ENCODE measurements around the gene FBXO36. TPM values are rescaled to one million over a fixed set of nuclear protein-coding genes. Genes with fewer than 3 reads are reported as not detected.
"Not testable (repeated sequence)": the region's sequence is repeated elsewhere in the genome, so short reads cannot be mapped to it uniquely, and the experiment has no call there.

FBXO36 gene
- total RNA-seq, 1 donor from 2014 or later, result 1.8 TPM

DNA sequence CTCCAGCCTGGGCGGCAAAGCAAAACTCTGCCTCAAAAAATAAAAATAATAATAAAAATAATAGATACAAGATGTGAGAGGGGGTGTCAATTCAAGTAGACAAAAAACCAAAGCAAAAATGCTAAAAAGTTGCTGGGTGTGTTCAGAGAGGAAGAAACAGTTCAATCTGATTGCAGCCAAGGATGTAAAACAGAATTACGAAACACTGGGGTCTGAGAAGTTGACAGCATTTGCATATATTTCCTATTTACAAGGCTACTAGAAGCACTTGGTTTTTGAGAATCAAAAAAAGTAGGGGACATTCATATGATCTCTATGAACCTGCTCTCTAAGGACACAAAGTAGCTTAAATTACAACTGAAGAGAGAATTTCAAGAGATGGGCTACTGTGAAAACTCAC, 8.1 kb upstream of the FBXO36 start:
- H3K36me3 ChIP-seq, result peaks cover 23% of the 10 kb centered on the region
- H3K9me3 ChIP-seq, result no peaks in the 10 kb centered on the region
- no peak overlapping the region for H3K4me3 ChIP-seq
- DNase-seq, result no peak
- ATAC-seq, result no peak
- peaks cover 34% of the 10 kb centered on the region for H3K4me1 ChIP-seq
- no peaks in the 10 kb centered on the region for H3K27me3 ChIP-seq
- no peak for TF ChIP-seq CTCF (IDR thresholded peaks at IDR 0.05)
- intact Hi-C loops (cut with DNase I), result no loop called here
- H3K27ac ChIP-seq, result no peak overlapping the region

DNA sequence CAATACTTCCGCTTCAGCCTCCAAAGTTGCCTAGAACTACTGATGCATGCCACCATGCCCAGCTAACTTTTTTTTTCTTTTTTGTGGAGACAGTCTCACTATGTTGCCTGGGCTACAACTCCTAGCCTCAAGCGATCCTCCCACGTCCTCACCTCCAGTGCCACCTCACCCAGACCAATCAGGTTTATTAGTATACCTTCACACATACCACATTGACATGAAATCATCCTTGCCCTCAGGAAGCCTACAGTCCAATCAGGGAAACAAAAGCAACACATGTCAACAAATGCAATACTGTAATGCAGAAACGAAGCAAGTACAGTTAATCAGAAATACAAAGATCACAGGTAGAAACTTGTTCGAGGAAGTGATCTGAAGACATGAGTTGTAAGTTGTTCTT, 4.5 kb upstream of the FBXO36 start:
- ATAC-seq (no peak), DNase-seq (no peak)
- H3K4me1 ChIP-seq, result peaks cover 34% of the 10 kb centered on the region
- TF ChIP-seq CTCF (IDR thresholded peaks at IDR 0.05), result no peak
- no peaks in the 10 kb centered on the region for H3K27me3 ChIP-seq
- no peak overlapping the region for H3K27ac ChIP-seq
- H3K9me3 ChIP-seq, result no peaks in the 10 kb centered on the region
- intact Hi-C loops (cut with DNase I), result no loop called here
- H3K36me3 ChIP-seq, result peaks cover 23% of the 10 kb centered on the region
- no peak overlapping the region for H3K4me3 ChIP-seq

GRCh38 chr2:229920011-229920641, 2.2 kb upstream of the FBXO36 start:
- no peaks in the 10 kb centered on the region for H3K27me3 ChIP-seq
- DNase-seq (no peak), ATAC-seq (no peak)
- H3K36me3 ChIP-seq, result peaks cover 23% of the 10 kb centered on the region
- peak overlapping the region; percentile 93 for H3K4me3 ChIP-seq
- peaks cover 25% of the 10 kb centered on the region for H3K4me1 ChIP-seq
- H3K9me3 ChIP-seq, result no peaks in the 10 kb centered on the region
- intact Hi-C loops (cut with DNase I), result no loop called here
- TF ChIP-seq CTCF (IDR thresholded peaks at IDR 0.05), result no peak
- peak overlapping the region; percentile 93 for H3K27ac ChIP-seq

DNA sequence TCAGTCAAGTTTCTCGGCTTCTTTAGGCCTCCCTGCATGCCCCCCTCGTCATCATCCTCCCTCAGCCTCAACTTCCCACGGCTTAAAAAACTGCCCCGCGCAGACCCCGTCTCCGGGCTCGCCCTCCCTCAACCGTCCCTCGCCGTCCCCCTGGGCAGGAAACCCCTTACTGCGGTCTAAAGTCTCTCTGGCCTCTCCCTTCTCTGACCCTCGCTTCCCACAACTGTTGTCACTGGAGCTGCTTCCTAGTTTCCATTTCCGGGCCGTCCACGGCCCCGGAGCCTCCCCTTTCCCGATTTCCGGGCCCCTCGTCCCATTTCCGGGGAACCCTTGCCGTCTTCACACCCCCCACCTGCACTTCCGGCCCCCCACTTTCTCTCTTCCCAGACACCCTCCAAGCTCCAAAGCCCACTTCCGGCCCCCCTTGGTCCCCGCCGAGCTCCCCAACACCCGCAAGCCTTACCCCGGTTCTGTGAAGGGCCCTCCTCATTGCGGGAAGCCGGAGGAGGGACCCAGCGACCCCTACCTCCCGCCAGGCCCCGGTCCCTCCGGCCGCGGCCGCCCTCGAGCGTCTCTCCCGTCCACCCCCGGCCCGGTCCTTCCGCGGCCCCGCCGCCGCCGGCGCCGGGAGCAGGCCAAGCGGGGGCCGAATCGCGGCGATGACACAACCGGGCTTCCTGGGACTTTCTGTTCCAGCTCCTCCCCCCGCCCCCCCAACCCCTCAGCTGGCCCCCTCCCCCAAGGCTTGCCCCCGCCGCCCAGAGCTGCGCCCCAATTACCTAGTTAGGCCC, 1.0 kb upstream of the FBXO36 start:
- peaks cover 16% of the 10 kb centered on the region for H3K36me3 ChIP-seq
- peak; percentile 67 for ATAC-seq
- H3K4me1 ChIP-seq, result peaks cover 25% of the 10 kb centered on the region
- DNase-seq, result peak; percentile 91
- intact Hi-C loops (cut with DNase I), result no loop called here
- peak overlapping the region; percentile 93 for H3K4me3 ChIP-seq
- no peaks in the 10 kb centered on the region for H3K9me3 ChIP-seq
- peak overlapping the region; percentile 93 for H3K27ac ChIP-seq
- TF ChIP-seq CTCF (IDR thresholded peaks at IDR 0.05), result no peak
- no peaks in the 10 kb centered on the region for H3K27me3 ChIP-seq

DNA sequence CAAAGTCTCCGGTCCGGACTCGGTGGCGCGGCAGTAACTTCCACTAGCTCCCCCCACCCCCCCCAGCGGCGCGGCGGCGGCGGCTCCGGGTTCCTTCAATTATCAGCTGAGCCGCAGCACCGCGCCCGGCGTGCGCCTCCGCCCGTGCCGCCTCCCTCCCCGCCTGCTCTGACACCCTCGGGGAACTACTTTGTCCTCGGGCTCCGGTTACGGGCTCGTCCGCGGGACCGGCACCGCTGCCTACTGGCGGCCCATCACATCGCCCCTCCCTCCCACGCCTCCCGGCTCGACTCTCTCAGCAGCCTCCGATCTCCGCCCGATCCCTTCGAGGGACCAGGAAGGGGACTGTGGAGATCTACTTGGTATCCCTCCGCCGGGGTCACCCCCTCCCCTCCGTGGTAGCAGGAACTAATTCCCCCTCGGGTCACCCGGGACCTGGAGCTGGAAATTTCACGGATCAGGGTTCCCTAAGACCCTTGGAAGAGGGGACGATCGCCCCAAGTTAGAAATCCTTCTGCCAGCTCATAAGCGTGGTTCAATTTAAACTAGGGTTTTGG, 333 bp upstream of the FBXO36 start, which contains the start of gene TRIP12:
Gene TRIP12, minus strand, starts transcription at position 118 of the 557 bp plus-strand sequence. CDS start 41,930 bp downstream, outside the sequence.
- peak within 1 kb of the TSS; percentile 93 for H3K27ac ChIP-seq
- H3K36me3 ChIP-seq, result peaks cover 9% of the 10 kb centered on the region
- peak within 1 kb of the TSS; percentile 93 for H3K4me3 ChIP-seq
- TF ChIP-seq CTCF (IDR thresholded peaks at IDR 0.05), result no peak
- DNase-seq (peak; percentile 95), ATAC-seq (peak; percentile 93)
- H3K4me1 ChIP-seq, result peaks cover 25% of the 10 kb centered on the region
- intact Hi-C loops (cut with DNase I), result no loop called here
- H3K27me3 ChIP-seq, result no peaks in the 10 kb centered on the region
- H3K9me3 ChIP-seq, result no peaks in the 10 kb centered on the region

GRCh38 chr2:229924541-229924940, 2.2 kb downstream of the FBXO36 start:
- intact Hi-C loops (cut with DNase I); H3K27ac ChIP-seq; H3K27me3 ChIP-seq; DNase-seq; H3K36me3 ChIP-seq; H3K9me3 ChIP-seq; H3K4me3 ChIP-seq; ATAC-seq: not testable (repeated sequence)
- peaks cover 19% of the 10 kb centered on the region for H3K4me1 ChIP-seq
